LNCaP clone FGC (cell line): Measurements from ENCODE around the gene RBAK.
A peak's percentile ranks its signal among the peaks of the same experiment; 100 is the strongest.
"Not testable (repeated sequence)": the region's sequence is repeated elsewhere in the genome, so short reads cannot be mapped to it uniquely, and the experiment has no call there.

Experiments
- DNase-seq: peaks from one replicate; pipeline ENCODE4 v3.0.0-alpha.2; 2011; ENCODE audit warnings: low read depth
- H3K4me3 ChIP-seq: 2 replicates; pipeline ENCODE4 v1.5.1; 2011; ENCODE audit warnings: mild to moderate bottlenecking, low read depth, low read length, control low read depth
- TF ChIP-seq, protein P1 (sequence below): IDR thresholded peaks from 2 replicates; pipeline ENCODE4 v1.5.1; 2012; ENCODE audit warnings: mild to moderate bottlenecking; ENCODE audit not compliant: control insufficient read depth, insufficient read depth; ENCODE audit errors: extremely low read depth

RBAK gene

DNA sequence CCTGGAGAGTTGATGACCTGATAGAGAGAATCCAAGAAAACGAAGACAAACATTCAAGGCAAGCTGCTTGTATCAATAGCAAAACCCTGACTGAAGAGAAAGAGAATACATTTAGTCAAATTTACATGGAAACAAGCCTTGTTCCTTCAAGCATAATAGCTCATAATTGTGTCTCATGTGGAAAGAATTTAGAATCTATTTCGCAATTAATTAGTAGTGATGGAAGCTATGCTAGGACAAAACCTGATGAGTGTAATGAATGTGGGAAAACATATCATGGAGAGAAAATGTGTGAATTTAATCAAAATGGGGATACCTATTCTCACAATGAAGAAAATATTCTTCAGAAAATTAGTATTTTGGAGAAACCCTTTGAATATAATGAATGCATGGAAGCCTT lies 18.0 kb downstream of the RBAK start:
- DNase-seq, result no peak
- TF ChIP-seq, protein P1, sequence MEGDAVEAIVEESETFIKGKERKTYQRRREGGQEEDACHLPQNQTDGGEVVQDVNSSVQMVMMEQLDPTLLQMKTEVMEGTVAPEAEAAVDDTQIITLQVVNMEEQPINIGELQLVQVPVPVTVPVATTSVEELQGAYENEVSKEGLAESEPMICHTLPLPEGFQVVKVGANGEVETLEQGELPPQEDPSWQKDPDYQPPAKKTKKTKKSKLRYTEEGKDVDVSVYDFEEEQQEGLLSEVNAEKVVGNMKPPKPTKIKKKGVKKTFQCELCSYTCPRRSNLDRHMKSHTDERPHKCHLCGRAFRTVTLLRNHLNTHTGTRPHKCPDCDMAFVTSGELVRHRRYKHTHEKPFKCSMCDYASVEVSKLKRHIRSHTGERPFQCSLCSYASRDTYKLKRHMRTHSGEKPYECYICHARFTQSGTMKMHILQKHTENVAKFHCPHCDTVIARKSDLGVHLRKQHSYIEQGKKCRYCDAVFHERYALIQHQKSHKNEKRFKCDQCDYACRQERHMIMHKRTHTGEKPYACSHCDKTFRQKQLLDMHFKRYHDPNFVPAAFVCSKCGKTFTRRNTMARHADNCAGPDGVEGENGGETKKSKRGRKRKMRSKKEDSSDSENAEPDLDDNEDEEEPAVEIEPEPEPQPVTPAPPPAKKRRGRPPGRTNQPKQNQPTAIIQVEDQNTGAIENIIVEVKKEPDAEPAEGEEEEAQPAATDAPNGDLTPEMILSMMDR, result no peak
- H3K4me3 ChIP-seq, result no peak overlapping the region

DNA sequence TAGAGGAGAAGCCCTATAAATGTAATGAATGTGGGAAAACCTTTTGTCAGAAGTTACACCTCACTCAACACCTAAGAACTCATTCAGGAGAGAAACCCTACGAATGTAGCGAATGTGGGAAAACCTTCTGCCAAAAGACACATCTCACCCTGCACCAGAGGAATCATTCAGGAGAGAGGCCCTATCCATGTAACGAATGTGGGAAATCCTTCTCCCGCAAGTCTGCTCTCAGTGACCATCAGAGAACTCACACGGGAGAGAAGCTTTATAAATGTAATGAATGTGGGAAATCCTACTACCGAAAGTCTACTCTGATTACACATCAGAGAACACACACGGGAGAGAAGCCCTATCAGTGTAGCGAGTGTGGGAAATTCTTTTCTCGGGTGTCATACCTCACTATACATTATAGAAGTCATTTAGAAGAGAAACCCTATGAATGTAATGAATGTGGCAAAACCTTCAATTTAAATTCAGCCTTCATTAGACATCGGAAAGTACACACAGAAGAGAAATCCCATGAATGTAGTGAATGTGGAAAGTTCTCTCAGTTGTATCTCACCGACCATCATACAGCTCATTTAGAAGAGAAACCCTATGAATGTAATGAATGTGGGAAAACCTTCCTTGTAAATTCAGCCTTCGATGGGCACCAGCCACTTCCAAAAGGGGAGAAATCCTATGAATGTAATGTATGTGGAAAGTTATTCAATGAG lies 18.9 kb downstream of the RBAK start:
- TF ChIP-seq, protein P1, result no peak
- DNase-seq, result no peak
- H3K4me3 ChIP-seq, result no peak overlapping the region

DNA sequence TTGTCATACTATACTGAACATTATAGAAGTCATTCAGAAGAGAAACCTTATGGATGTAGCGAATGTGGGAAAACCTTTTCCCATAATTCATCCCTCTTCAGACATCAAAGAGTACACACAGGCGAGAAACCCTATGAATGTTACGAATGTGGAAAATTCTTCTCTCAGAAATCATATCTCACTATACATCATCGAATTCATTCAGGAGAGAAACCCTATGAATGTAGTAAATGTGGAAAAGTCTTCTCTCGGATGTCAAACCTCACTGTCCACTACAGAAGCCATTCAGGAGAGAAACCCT lies 19.4 kb downstream of the RBAK start:
- DNase-seq, result no peak
- TF ChIP-seq, protein P1, result no peak
- no peak overlapping the region for H3K4me3 ChIP-seq

DNA sequence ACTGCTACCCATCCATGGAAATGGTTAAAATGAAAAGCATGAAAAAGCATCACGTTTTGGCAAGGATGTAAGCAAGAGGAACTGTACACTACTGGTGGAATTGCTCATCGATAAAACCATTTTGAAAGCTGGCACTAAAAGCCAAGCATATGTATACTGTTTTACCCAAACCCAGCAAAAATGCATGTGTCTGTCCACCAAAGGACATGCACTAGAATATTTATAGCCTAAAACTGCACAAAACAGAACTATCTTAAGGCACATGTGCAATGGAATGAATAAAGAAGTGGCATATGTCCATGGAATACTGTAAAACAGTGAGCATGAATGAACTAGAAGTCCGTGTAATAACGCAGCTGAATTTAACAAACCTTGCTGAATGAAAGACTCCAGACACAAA lies 22.9 kb downstream of the RBAK start:
- TF ChIP-seq, protein P1, result no peak
- no peak overlapping the region for H3K4me3 ChIP-seq
- no peak for DNase-seq

DNA sequence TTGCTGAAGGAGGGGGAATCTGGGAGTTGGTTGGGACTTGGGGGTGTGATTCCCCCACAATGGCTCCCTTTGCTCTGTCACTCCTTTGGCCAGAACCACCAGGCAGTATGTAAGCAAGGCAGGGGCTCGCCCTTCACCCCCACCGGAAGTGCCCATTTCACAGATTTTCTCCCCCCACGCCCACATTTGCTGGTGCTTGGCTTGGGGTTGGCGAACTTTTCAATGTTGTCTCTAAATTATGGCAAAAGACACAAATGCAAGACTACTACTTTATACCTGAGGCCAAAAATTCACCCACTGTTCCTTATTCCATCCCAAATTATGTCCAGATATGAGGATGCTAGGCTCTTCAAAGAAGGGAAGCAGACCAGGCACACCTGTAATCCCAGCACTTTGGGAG lies 24.5 kb downstream of the RBAK start:
- DNase-seq, result no peak
- TF ChIP-seq, protein P1, result no peak
- H3K4me3 ChIP-seq, result no peak overlapping the region

DNA sequence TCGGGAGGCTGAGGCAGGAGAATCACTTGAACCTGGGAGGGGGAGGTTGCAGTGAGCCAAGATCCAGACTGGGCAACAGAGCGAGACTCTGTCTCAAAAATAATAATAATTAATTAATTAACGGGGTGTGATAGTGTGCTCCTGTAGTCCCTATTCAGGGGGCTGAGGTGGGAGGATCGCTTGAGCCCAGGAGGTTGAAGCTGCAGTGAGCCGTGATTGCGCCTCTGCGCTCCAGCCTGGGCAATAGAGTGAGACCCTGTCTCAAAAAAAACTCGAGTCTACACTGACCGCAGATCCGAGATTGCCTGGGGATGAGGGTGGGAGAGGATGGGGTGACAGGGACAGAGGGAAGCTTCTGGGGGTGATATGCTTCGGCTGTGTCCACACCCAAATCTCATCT lies 29.5 kb downstream of the RBAK start:
- H3K4me3 ChIP-seq, DNase-seq: not testable (repeated sequence)

DNA sequence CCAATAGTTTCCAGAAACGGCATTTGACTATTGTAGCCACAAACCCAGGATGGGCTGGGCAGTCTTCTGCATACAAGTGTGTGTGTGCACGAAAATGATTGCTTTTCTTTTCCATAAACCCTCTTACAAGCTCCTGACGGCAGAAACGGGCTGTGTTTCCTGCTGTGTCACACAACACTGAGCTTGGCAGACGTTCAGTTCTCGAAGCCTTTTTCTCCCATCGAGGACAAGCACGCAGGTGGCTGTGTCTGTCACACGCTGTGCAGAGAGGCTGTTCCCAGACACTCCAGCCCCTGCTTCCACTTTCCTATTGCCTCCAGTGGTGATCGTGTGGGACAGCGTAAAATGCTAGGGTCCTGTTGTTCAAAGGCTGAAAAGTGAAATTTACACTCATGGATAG lies 32.1 kb downstream of the RBAK start:
- no peak overlapping the region for H3K4me3 ChIP-seq
- DNase-seq, result peak; percentile 45
- TF ChIP-seq, protein P1, result no peak
